ENCODE data around the gene PEX6.
A peak's percentile ranks its signal among the peaks of the same experiment; 100 is the strongest.
"Not testable (repeated sequence)": the region's sequence is repeated elsewhere in the genome, so short reads cannot be mapped to it uniquely, and the experiment has no call there.

Gene PEX6

GRCh38 chr6:42998205-42998604 lies 19.2 kb upstream of the PEX6 start:
- not testable (repeated sequence) for DNase-seq (ENCODE audit: low read depth)

GRCh38 chr6:42996513-42996912 lies 17.5 kb upstream of the PEX6 start:
- no peak for DNase-seq (ENCODE audit: low read depth)

GRCh38 chr6:42993445-42993844 lies 14.5 kb upstream of the PEX6 start:
- DNase-seq (ENCODE audit: low read depth): no peak

- no peak for DNase-seq (ENCODE audit: low read depth)
These were observed 10.9 kb upstream of the PEX6 start for GRCh38 chr6:42989923-42990322.

GRCh38 chr6:42988486-42989020 lies 9.6 kb upstream of the PEX6 start:
- DNase-seq (ENCODE audit: low read depth): no peak

- no peak for DNase-seq (ENCODE audit: low read depth)
These were observed 8.8 kb upstream of the PEX6 start for GRCh38 chr6:42987533-42988451.

GRCh38 chr6:42984924-42985475 lies 6.0 kb upstream of the PEX6 start:
- no peak for DNase-seq (ENCODE audit: low read depth)

GRCh38 chr6:42984001-42984923 lies 5.3 kb upstream of the PEX6 start, which contains the start of gene PPP2R5D:
Gene PPP2R5D (plus strand): TSS chr6:42984570. CDS start chr6:42984678, 108 bp downstream.
- DNase-seq (ENCODE audit: low read depth): peak; percentile 94

- DNase-seq (ENCODE audit: low read depth): no peak
These were observed 2.9 kb upstream of the PEX6 start for GRCh38 chr6:42981836-42982235.

GRCh38 chr6:42979523-42980177 lies 669 bp upstream of the PEX6 start:
- no peak for DNase-seq (ENCODE audit: low read depth)

- DNase-seq (ENCODE audit: low read depth): no peak
These were observed 518 bp downstream of the PEX6 start for GRCh38 chr6:42978487-42978838.

GRCh38 chr6:42974919-42975505 lies 4.0 kb downstream of the PEX6 start:
- DNase-seq (ENCODE audit: low read depth): no peak

- no peak for DNase-seq (ENCODE audit: low read depth)
These were observed 5.1 kb downstream of the PEX6 start for GRCh38 chr6:42973926-42974325.

GRCh38 chr6:42971746-42972327 lies 7.1 kb downstream of the PEX6 start:
- DNase-seq (ENCODE audit: low read depth): no peak

GRCh38 chr6:42970871-42971612 lies 7.9 kb downstream of the PEX6 start:
- no peak for DNase-seq (ENCODE audit: low read depth)

GRCh38 chr6:42969934-42970333 lies 9.0 kb downstream of the PEX6 start:
- no peak for DNase-seq (ENCODE audit: low read depth)

- DNase-seq (ENCODE audit: low read depth): no peak
These were observed 9.6 kb downstream of the PEX6 start for GRCh38 chr6:42969431-42969830.

GRCh38 chr6:42968783-42969182 lies 10.2 kb downstream of the PEX6 start:
- DNase-seq (ENCODE audit: low read depth): no peak

GRCh38 chr6:42968126-42968701 lies 10.8 kb downstream of the PEX6 start:
- no peak for DNase-seq (ENCODE audit: low read depth)

- DNase-seq (ENCODE audit: low read depth): no peak
These were observed 11.8 kb downstream of the PEX6 start for GRCh38 chr6:42967228-42967627.

Measured in activated T-cell treated with anti-CD3 and anti-CD28 coated beads for 48 hours (primary cell).